ENCODE results near the gene CXCL14. TPM values are rescaled to one million over a fixed set of nuclear protein-coding genes. Genes with fewer than 3 reads are reported as not detected.
"Not testable (repeated sequence)": the region's sequence is repeated elsewhere in the genome, so short reads cannot be mapped to it uniquely, and the experiment has no call there.

The CXCL14 gene
- total and polyA plus RNA-seq, 2 experiments from 2014 or later = 0.88 to 1.3 TPM

- DNase-seq = peak; percentile 21
- Histone ChIP-seq H3K9me2 (ENCODE audit: insufficient read depth) (no peaks in the 10 kb centered on the region), H4K20me1 (ENCODE audit: insufficient read depth) (no peaks in the 10 kb centered on the region), H3K4me3 (no peak overlapping the region), H3K36me3 (ENCODE audit: low read depth) (no peaks in the 10 kb centered on the region), H3K9me3 (ENCODE audit: low read depth) (no peaks in the 10 kb centered on the region), H3K79me2 (ENCODE audit: insufficient read depth) (no peaks in the 10 kb centered on the region), H3K4me1 (ENCODE audit: insufficient read depth) (no peaks in the 10 kb centered on the region), H2AFZ (no peak overlapping the region), H3K4me2 (ENCODE audit: unreplicated experiment) (no peak overlapping the region), H3K9ac (no peak overlapping the region), H3K27ac (no peak overlapping the region), H3F3A (ENCODE audit: insufficient read depth) (no peaks in the 10 kb centered on the region), H3K27me3 (replicated peaks; ENCODE audit: insufficient read depth) (peaks cover 81% of the 10 kb centered on the region)
- peak; percentile 59 for TF ChIP-seq EZH2 (IDR thresholded peaks at IDR 0.05; ENCODE audit: insufficient read depth, poor library complexity, severe bottlenecking)
- TF ChIP-seq EZH2phosphoT487 (IDR thresholded peaks at IDR 0.05; ENCODE audit: insufficient read depth, low read depth) = no peak
- in situ Hi-C loops (cut with MboI) = no loop called here
- WGBS, 2 experiments (ENCODE audit: low coverage in 1 of 2, low lambda C conversion rate in 2 of 2, missing lambda C conversion rate in 2 of 2) = 3 to 4% methylated on average over 30 to 44 of the region's 44 CpGs
These were observed 43.4 kb downstream of the CXCL14 start for GRCh38 chr5:135535420-135535819.

DNA sequence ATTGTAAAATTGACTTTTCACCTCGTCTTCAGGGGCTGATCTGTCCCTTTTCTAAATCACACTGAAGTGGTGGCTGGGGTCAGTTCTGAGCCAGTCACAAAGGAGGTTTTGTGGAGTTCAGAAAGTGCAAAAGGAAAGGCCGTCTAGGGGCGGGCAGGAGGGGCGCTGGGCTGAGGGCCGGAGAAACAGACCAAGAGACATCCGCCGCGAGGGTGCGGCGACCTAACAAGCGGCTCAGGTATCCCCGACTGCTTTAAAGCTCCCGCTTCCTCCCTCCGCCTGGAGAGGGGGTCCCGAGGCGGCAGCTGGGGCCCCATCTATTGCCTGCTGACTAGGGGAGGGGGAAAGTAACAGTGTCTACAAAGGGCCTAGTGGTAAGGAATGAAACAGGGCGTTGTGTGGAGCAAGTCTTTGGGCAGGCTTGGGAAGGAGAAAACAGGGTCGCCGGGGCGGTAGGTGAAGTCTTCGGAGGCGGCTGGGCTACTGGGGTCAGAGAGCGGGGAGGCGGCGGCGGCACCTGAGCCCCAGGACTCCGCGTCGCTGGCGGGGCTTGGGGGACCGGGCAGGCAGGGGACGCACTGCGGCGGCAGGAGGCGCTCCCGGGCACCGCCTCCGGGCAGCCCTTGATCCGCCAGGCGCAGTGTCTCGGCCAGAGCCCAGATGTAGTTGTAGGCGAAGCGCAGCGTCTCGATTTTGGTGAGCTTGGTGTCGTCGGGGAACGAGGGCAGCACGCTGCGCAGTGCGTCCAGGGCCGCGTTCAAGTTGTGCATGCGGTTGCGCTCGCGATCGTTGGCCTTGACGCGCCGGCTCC, 44.0 kb downstream of the CXCL14 start:
- H3F3A ChIP-seq (ENCODE audit: insufficient read depth) = no peaks in the 10 kb centered on the region
- H3K4me2 ChIP-seq (ENCODE audit: unreplicated experiment) = no peak overlapping the region
- 22 to 24% methylated on average over 47 to 59 of the region's 61 CpGs for WGBS, 2 experiments (ENCODE audit: low coverage in 1 of 2, low lambda C conversion rate in 2 of 2, missing lambda C conversion rate in 2 of 2)
- no peak overlapping the region for H3K9ac ChIP-seq
- H3K27me3 ChIP-seq (replicated peaks; ENCODE audit: insufficient read depth) = peaks cover 85% of the 10 kb centered on the region
- H3K4me3 ChIP-seq = no peak overlapping the region
- in situ Hi-C loops (cut with MboI) = no loop called here
- no peaks in the 10 kb centered on the region for H3K36me3 ChIP-seq (ENCODE audit: low read depth)
- H3K27ac ChIP-seq = no peak overlapping the region
- peak; percentile 16 for DNase-seq
- H4K20me1 ChIP-seq (ENCODE audit: insufficient read depth) = no peaks in the 10 kb centered on the region
- no peaks in the 10 kb centered on the region for H3K4me1 ChIP-seq (ENCODE audit: insufficient read depth)
- no peaks in the 10 kb centered on the region for H3K9me2 ChIP-seq (ENCODE audit: insufficient read depth)
- no peak overlapping the region for H2AFZ ChIP-seq
- H3K9me3 ChIP-seq (ENCODE audit: low read depth) = no peaks in the 10 kb centered on the region
- TF ChIP-seq EZH2 (IDR thresholded peaks at IDR 0.05; ENCODE audit: insufficient read depth, poor library complexity, severe bottlenecking) (no peak), EZH2phosphoT487 (IDR thresholded peaks at IDR 0.05; ENCODE audit: insufficient read depth, low read depth) (no peak)
- H3K79me2 ChIP-seq (ENCODE audit: insufficient read depth) = no peaks in the 10 kb centered on the region

GRCh38 chr5:135533794-135534193, 45.0 kb downstream of the CXCL14 start:
- Histone ChIP-seq H4K20me1 (ENCODE audit: insufficient read depth) (no peaks in the 10 kb centered on the region), H3K36me3 (ENCODE audit: low read depth) (no peaks in the 10 kb centered on the region), H3K4me2 (ENCODE audit: unreplicated experiment) (no peak overlapping the region), H3K9me3 (ENCODE audit: low read depth) (no peaks in the 10 kb centered on the region), H3K9ac (no peak overlapping the region), H3K27me3 (replicated peaks; ENCODE audit: insufficient read depth) (peaks cover 86% of the 10 kb centered on the region), H3K4me3 (no peak overlapping the region), H3K27ac (no peak overlapping the region), H3K79me2 (ENCODE audit: insufficient read depth) (no peaks in the 10 kb centered on the region), H3F3A (ENCODE audit: insufficient read depth) (no peaks in the 10 kb centered on the region), H3K9me2 (ENCODE audit: insufficient read depth) (no peaks in the 10 kb centered on the region), H3K4me1 (ENCODE audit: insufficient read depth) (no peaks in the 10 kb centered on the region), H2AFZ (no peak overlapping the region)
- no peak for DNase-seq
- TF ChIP-seq EZH2 (IDR thresholded peaks at IDR 0.05; ENCODE audit: insufficient read depth, poor library complexity, severe bottlenecking) = no peak
- TF ChIP-seq EZH2phosphoT487 (IDR thresholded peaks at IDR 0.05; ENCODE audit: insufficient read depth, low read depth) = no peak
- in situ Hi-C loops (cut with MboI) = no loop called here
- 81 to 90% methylated on average over 3 of the region's 3 CpGs for WGBS, 2 experiments (ENCODE audit: low coverage in 1 of 2, low lambda C conversion rate in 2 of 2, missing lambda C conversion rate in 2 of 2)

DNA sequence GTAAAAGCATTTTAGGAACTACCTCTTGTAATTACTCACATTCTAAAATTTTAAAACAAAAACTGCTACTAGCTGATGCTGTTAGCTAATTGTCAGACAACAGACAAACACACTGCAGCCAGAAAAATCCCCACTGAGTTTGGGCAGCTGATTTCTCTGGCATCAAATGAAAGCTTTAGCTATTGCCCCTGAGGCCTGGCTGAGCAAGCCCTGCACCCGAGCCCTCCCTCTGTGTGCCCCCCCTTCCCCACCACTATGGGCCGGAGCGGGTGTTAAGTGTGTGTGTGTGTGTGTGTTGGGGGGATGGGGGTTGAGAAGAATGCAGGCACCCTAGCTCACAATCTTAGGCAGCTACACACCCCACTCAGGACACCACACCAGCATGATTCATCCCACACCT, 45.5 kb downstream of the CXCL14 start:
- H3K36me3 ChIP-seq (ENCODE audit: low read depth) = no peaks in the 10 kb centered on the region
- no peaks in the 10 kb centered on the region for H3K9me3 ChIP-seq (ENCODE audit: low read depth)
- DNase-seq = no peak
- no peaks in the 10 kb centered on the region for H3F3A ChIP-seq (ENCODE audit: insufficient read depth)
- no peak for TF ChIP-seq EZH2phosphoT487 (IDR thresholded peaks at IDR 0.05; ENCODE audit: insufficient read depth, low read depth)
- TF ChIP-seq EZH2 (IDR thresholded peaks at IDR 0.05; ENCODE audit: insufficient read depth, poor library complexity, severe bottlenecking) = no peak
- no peaks in the 10 kb centered on the region for H3K4me1 ChIP-seq (ENCODE audit: insufficient read depth)
- H3K9me2 ChIP-seq (ENCODE audit: insufficient read depth) = no peaks in the 10 kb centered on the region
- H2AFZ ChIP-seq = no peak overlapping the region
- no peak overlapping the region for H3K4me2 ChIP-seq (ENCODE audit: unreplicated experiment)
- no peaks in the 10 kb centered on the region for H4K20me1 ChIP-seq (ENCODE audit: insufficient read depth)
- H3K27me3 ChIP-seq (replicated peaks; ENCODE audit: insufficient read depth) = peaks cover 84% of the 10 kb centered on the region
- H3K4me3 ChIP-seq = no peak overlapping the region
- H3K9ac ChIP-seq = no peak overlapping the region
- no peak overlapping the region for H3K27ac ChIP-seq
- no peaks in the 10 kb centered on the region for H3K79me2 ChIP-seq (ENCODE audit: insufficient read depth)
- in situ Hi-C loops (cut with MboI) = no loop called here
- WGBS, 2 experiments (ENCODE audit: low coverage in 1 of 2, low lambda C conversion rate in 2 of 2, missing lambda C conversion rate in 2 of 2) = 71 to 92% methylated on average over 2 to 3 of the region's 3 CpGs

GRCh38 chr5:135529576-135529975, 49.2 kb downstream of the CXCL14 start:
- H3K36me3 ChIP-seq (ENCODE audit: low read depth); H3K4me2 ChIP-seq (ENCODE audit: unreplicated experiment); DNase-seq; H3K9ac ChIP-seq; H4K20me1 ChIP-seq (ENCODE audit: insufficient read depth); H2AFZ ChIP-seq; H3K9me3 ChIP-seq (ENCODE audit: low read depth); in situ Hi-C loops (cut with MboI); H3K9me2 ChIP-seq (ENCODE audit: insufficient read depth); H3F3A ChIP-seq (ENCODE audit: insufficient read depth); H3K4me1 ChIP-seq (ENCODE audit: insufficient read depth); H3K27ac ChIP-seq; H3K79me2 ChIP-seq (ENCODE audit: insufficient read depth); H3K4me3 ChIP-seq: not testable (repeated sequence)
- peaks cover 67% of the 10 kb centered on the region for H3K27me3 ChIP-seq (replicated peaks; ENCODE audit: insufficient read depth)
- 19 to 25% methylated on average over 5 of the region's 5 CpGs for WGBS, 2 experiments (ENCODE audit: low coverage in 1 of 2, low lambda C conversion rate in 2 of 2, missing lambda C conversion rate in 2 of 2)
